ENCODE data around the gene NPR2.
A peak's percentile ranks its signal among the peaks of the same experiment; 100 is the strongest.

Gene NPR2

DNA sequence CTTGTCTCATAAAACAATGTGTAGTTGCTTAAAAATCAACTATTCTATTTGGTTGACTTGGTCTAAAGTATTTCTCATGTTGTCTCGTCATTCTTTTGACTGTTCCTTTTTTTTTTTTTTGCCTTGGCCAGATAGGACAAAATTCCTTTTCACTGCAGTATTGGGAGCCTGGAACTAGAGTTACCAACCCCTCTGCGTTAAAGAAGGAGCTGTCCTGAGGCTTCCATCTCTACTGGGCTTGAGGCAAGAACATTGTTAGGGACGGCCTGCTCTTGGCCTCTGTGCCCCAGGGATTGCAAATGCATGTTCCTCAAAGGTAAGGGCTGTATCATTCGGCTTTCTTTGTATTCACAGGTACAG, 1.4 kb upstream of the NPR2 start:
- no peak overlapping the region for H3K27ac ChIP-seq (ENCODE audit: low read length)
- H3K9me3 ChIP-seq (ENCODE audit: insufficient read depth, low read length, severe bottlenecking): no peaks in the 10 kb centered on the region
- H3K4me1 ChIP-seq (ENCODE audit: insufficient read depth, low read length): no peaks in the 10 kb centered on the region
- H3K4me3 ChIP-seq (ENCODE audit: low read depth in 1 of 2, low read length in 2 of 2): no peak overlapping the region
- DNase-seq (no peak), ATAC-seq (ENCODE audit: insufficient read depth, low read depth) (peak; percentile 27; the same call in 2 of the 3 replicates)
- H2AFZ ChIP-seq (ENCODE audit: low read depth, low read length): no peak overlapping the region
- no peaks in the 10 kb centered on the region for H3K27me3 ChIP-seq (ENCODE audit: insufficient read depth, low read length, poor library complexity)
- no peak overlapping the region for H3K9ac ChIP-seq (ENCODE audit: low read depth, low read length)
- H3K4me2 ChIP-seq (ENCODE audit: insufficient read depth, low read length): no peak overlapping the region
- H3K79me2 ChIP-seq (ENCODE audit: insufficient read depth, low read length): no peaks in the 10 kb centered on the region
- TF ChIP-seq, protein P1, sequence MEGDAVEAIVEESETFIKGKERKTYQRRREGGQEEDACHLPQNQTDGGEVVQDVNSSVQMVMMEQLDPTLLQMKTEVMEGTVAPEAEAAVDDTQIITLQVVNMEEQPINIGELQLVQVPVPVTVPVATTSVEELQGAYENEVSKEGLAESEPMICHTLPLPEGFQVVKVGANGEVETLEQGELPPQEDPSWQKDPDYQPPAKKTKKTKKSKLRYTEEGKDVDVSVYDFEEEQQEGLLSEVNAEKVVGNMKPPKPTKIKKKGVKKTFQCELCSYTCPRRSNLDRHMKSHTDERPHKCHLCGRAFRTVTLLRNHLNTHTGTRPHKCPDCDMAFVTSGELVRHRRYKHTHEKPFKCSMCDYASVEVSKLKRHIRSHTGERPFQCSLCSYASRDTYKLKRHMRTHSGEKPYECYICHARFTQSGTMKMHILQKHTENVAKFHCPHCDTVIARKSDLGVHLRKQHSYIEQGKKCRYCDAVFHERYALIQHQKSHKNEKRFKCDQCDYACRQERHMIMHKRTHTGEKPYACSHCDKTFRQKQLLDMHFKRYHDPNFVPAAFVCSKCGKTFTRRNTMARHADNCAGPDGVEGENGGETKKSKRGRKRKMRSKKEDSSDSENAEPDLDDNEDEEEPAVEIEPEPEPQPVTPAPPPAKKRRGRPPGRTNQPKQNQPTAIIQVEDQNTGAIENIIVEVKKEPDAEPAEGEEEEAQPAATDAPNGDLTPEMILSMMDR (IDR thresholded peaks at IDR 0.05; ENCODE audit: borderline replicate concordance, extremely low read depth, low read length, poor library complexity, severe bottlenecking): no peak
- TF ChIP-seq EZH2 (IDR thresholded peaks at IDR 0.05; ENCODE audit: borderline replicate concordance, low read depth, low read length, severe bottlenecking): no peak
- H3K36me3 ChIP-seq (ENCODE audit: insufficient read depth, low read length): peaks cover 15% of the 10 kb centered on the region
- no peaks in the 10 kb centered on the region for H4K20me1 ChIP-seq (ENCODE audit: insufficient read depth, low read length)

DNA sequence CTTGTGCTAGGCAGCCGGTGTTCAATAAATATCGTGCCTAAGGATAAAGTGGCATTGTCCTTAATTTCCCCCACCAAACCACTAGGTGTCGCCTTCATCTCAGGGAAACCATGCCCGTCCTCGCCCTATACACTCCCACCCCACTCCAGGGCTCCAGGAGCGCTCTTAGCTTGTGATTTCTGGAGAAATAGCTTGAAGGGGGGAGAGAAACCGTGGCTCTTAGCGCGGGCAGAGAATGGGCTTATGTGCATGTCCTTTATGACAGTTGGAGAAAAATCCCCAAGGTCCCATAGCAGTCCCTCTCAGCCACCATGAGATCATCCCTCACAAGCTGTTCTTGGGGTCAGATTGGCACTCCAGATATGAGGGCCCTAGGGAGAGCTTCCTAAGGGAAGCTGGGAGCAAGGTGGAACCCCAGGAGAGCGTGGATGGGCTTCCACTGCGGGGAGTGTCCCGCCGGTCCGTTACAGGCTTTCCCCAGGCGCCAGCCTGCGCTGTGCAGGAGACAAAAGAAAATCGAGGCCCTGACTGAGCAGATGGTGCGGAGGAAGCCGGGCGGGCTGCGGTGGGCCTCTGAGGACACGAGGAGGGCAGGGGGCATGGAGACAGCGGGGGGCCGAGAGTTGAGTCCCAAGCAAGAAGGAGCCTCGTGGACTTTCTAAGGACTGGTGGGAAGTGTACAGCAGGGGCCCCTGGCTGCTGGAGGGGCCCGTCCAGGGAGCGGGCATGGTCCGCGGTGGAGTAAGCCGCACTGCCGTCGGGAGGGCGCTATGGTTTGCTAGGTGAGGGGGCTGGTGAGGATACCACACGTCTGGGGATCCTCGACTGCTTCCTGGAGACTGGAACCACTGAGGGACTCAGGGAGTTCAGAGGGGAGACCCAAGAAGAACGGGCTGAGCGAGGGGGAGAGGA, 750 bp upstream of the NPR2 start:
- peak; percentile 62 for DNase-seq
- Histone ChIP-seq H3K9me3 (ENCODE audit: insufficient read depth, low read length, severe bottlenecking) (no peaks in the 10 kb centered on the region), H3K4me2 (ENCODE audit: insufficient read depth, low read length) (no peak overlapping the region), H4K20me1 (ENCODE audit: insufficient read depth, low read length) (no peaks in the 10 kb centered on the region), H3K27ac (ENCODE audit: low read length) (no peak overlapping the region), H3K4me3 (ENCODE audit: low read depth in 1 of 2, low read length in 2 of 2) (no peak overlapping the region), H3K27me3 (ENCODE audit: insufficient read depth, low read length, poor library complexity) (no peaks in the 10 kb centered on the region), H3K36me3 (ENCODE audit: insufficient read depth, low read length) (peaks cover 15% of the 10 kb centered on the region), H2AFZ (ENCODE audit: low read depth, low read length) (no peak overlapping the region), H3K9ac (ENCODE audit: low read depth, low read length) (no peak overlapping the region), H3K4me1 (ENCODE audit: insufficient read depth, low read length) (no peaks in the 10 kb centered on the region), H3K79me2 (ENCODE audit: insufficient read depth, low read length) (no peaks in the 10 kb centered on the region)
- TF ChIP-seq, protein P1 (IDR thresholded peaks at IDR 0.05; ENCODE audit: borderline replicate concordance, extremely low read depth, low read length, poor library complexity, severe bottlenecking): peak; percentile 93
- no peak for TF ChIP-seq EZH2 (IDR thresholded peaks at IDR 0.05; ENCODE audit: borderline replicate concordance, low read depth, low read length, severe bottlenecking)
- ATAC-seq (ENCODE audit: insufficient read depth, low read depth): peak; percentile 96

DNA sequence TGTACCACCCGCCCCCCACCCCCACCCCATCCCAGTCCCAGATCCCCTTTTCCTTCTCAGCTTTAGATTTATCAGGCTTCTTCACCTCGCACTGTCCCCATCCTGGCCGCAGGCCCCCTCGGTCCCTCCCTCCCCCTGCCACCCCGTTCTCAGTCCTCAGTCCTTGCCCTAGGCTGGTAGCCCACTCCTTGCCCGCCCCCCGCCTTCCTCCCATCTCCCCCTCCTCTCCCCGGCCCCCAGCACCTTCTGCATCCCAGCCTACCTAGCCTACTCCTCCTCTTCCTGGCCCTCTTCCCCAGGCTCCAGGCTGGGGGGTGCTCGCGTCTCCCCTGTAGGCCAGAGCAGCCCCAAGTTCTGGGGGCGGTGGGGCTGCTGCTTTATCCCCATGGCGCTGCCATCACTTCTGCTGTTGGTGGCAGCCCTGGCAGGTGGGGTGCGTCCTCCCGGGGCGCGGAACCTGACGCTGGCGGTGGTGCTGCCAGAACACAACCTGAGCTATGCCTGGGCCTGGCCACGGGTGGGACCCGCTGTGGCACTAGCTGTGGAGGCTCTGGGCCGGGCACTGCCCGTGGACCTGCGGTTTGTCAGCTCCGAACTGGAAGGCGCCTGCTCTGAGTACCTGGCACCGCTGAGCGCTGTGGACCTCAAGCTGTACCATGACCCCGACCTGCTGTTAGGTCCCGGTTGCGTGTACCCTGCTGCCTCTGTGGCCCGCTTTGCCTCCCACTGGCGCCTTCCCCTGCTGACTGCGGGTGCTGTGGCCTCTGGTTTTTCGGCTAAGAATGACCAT, 828 bp downstream of the NPR2 start:
- Histone ChIP-seq H2AFZ (ENCODE audit: low read depth, low read length) (no peak overlapping the region), H3K4me2 (ENCODE audit: insufficient read depth, low read length) (no peak overlapping the region), H3K4me1 (ENCODE audit: insufficient read depth, low read length) (no peaks in the 10 kb centered on the region), H3K79me2 (ENCODE audit: insufficient read depth, low read length) (no peaks in the 10 kb centered on the region), H3K9me3 (ENCODE audit: insufficient read depth, low read length, severe bottlenecking) (no peaks in the 10 kb centered on the region), H3K27ac (ENCODE audit: low read length) (no peak overlapping the region), H3K36me3 (ENCODE audit: insufficient read depth, low read length) (peaks cover 6% of the 10 kb centered on the region), H3K4me3 (ENCODE audit: low read depth in 1 of 2, low read length in 2 of 2) (no peak overlapping the region), H4K20me1 (ENCODE audit: insufficient read depth, low read length) (no peaks in the 10 kb centered on the region), H3K9ac (ENCODE audit: low read depth, low read length) (no peak overlapping the region), H3K27me3 (ENCODE audit: insufficient read depth, low read length, poor library complexity) (no peaks in the 10 kb centered on the region)
- DNase-seq (no peak), ATAC-seq (ENCODE audit: insufficient read depth, low read depth) (no peak)
- no peak for TF ChIP-seq EZH2 (IDR thresholded peaks at IDR 0.05; ENCODE audit: borderline replicate concordance, low read depth, low read length, severe bottlenecking)
- TF ChIP-seq, protein P1 (IDR thresholded peaks at IDR 0.05; ENCODE audit: borderline replicate concordance, extremely low read depth, low read length, poor library complexity, severe bottlenecking): no peak

All from DND-41 (cell line).